Lower lobe of right lung (tissue), 2 donors: Measurements from ENCODE around the gene NANOGP8. TPM values are rescaled to one million over a fixed set of nuclear protein-coding genes. Genes with fewer than 3 reads are reported as not detected.
"Not testable (repeated sequence)": the region's sequence is repeated elsewhere in the genome, so short reads cannot be mapped to it uniquely, and the experiment has no call there.

ENCODE experiments used
- ATAC-seq, 2 donors: fragments of 200-7000 bp; cut with Tn5 transposase; one replicate each; pipeline ENCODE4 v1.9.1; 2020 to 2022; ENCODE audit warnings: mild to moderate bottlenecking in 2 of 2, moderate library complexity in 2 of 2
- DNase-seq: peaks from one replicate; pipeline ENCODE4 v3.0.0-alpha.2; 2020
- H3K27ac ChIP-seq: fragments of 200-600 bp; one replicate; pipeline ENCODE4 v1.8.0; 2022
- H3K27me3 ChIP-seq: fragments of 200-600 bp; one replicate; pipeline ENCODE4 v1.8.0; 2022; ENCODE audit warnings: low read depth
- H3K36me3 ChIP-seq: fragments of 200-600 bp; one replicate; pipeline ENCODE4 v1.8.0; 2022; ENCODE audit warnings: mild to moderate bottlenecking
- H3K4me1 ChIP-seq: fragments of 200-600 bp; one replicate; pipeline ENCODE4 v1.8.0; 2022
- H3K4me3 ChIP-seq: fragments of 200-600 bp; one replicate; pipeline ENCODE4 v1.8.0; 2022; ENCODE audit warnings: mild to moderate bottlenecking
- H3K9me3 ChIP-seq: fragments of 200-600 bp; one replicate; pipeline ENCODE4 v1.8.0; 2022
- CTCF ChIP-seq: fragments of 200-600 bp; IDR thresholded peaks from one replicate; pipeline ENCODE4 v1.8.0; 2022; ENCODE audit warnings: antibody characterized with exemption, mild to moderate bottlenecking
- intact Hi-C: fragments of 100-400 bp; cut with DNase I; formaldehyde crosslinking; loops from one replicate; pipeline ENCODE4 v1.11.0; 2022
- total RNA-seq: library from RNA; stranded (reverse); fragmentation: NEBNext Ultra II Directional; extraction: Animal tissue kit (Norgen Biotek cat#: 25700); gene quantifications from one replicate; pipeline ENCODE4 v1.2.1, GENCODE V29; 2021
- donor health status: DM: no; HTN: yes; CAD: no; lungs with severe emphysema.

The NANOGP8 gene
- total RNA-seq, 1 donor from 2014 or later: 0.59 TPM

- H3K4me1 ChIP-seq: no peaks in the 10 kb centered on the region
- intact Hi-C loops: no loop called here
- H3K9me3 ChIP-seq: no peaks in the 10 kb centered on the region
- DNase-seq (no peak), ATAC-seq (no peak)
- H3K27ac ChIP-seq: no peak overlapping the region
- H3K36me3 ChIP-seq: no peaks in the 10 kb centered on the region
- H3K4me3 ChIP-seq: no peak overlapping the region
- no peak for TF ChIP-seq CTCF
- no peaks in the 10 kb centered on the region for H3K27me3 ChIP-seq
Measured at GRCh38 chr15:35088329-35088728, 3.2 kb upstream of the NANOGP8 start.

- Histone ChIP-seq H3K27ac (no peak overlapping the region), H3K36me3 (no peaks in the 10 kb centered on the region), H3K4me1 (no peaks in the 10 kb centered on the region), H3K27me3 (no peaks in the 10 kb centered on the region), H3K4me3 (no peak overlapping the region), H3K9me3 (no peaks in the 10 kb centered on the region)
- no peak for ATAC-seq
- no peak for DNase-seq
- TF ChIP-seq CTCF: no peak
- intact Hi-C loops: no loop called here
Measured at GRCh38 chr15:35087759-35088158, 2.7 kb upstream of the NANOGP8 start.

GRCh38 chr15:35082371-35083348 lies 2.4 kb downstream of the NANOGP8 start:
- H3K27ac ChIP-seq, H3K4me1 ChIP-seq, DNase-seq, H3K27me3 ChIP-seq, intact Hi-C loops, H3K4me3 ChIP-seq, H3K9me3 ChIP-seq, H3K36me3 ChIP-seq, ATAC-seq: not testable (repeated sequence)

GRCh38 chr15:35081626-35082365 lies 3.3 kb downstream of the NANOGP8 start:
- ATAC-seq, DNase-seq, H3K9me3 ChIP-seq, H3K27ac ChIP-seq, H3K4me1 ChIP-seq, H3K36me3 ChIP-seq, H3K27me3 ChIP-seq, H3K4me3 ChIP-seq, intact Hi-C loops: not testable (repeated sequence)

- no peak for ATAC-seq
- Histone ChIP-seq H3K27ac (no peak overlapping the region), H3K4me1 (no peaks in the 10 kb centered on the region), H3K9me3 (no peaks in the 10 kb centered on the region), H3K4me3 (no peak overlapping the region), H3K36me3 (no peaks in the 10 kb centered on the region), H3K27me3 (no peaks in the 10 kb centered on the region)
- no peak for TF ChIP-seq CTCF
- DNase-seq: no peak
- intact Hi-C loops: no loop called here
Measured at GRCh38 chr15:35080226-35080625, 4.9 kb downstream of the NANOGP8 start.

- Histone ChIP-seq H3K9me3 (no peaks in the 10 kb centered on the region), H3K36me3 (no peaks in the 10 kb centered on the region), H3K4me3 (no peak overlapping the region), H3K4me1 (no peaks in the 10 kb centered on the region), H3K27me3 (no peaks in the 10 kb centered on the region), H3K27ac (no peak overlapping the region)
- TF ChIP-seq CTCF: peak; percentile 80
- DNase-seq: no peak
- peak; percentile 67 to 72 for ATAC-seq
- intact Hi-C loops: no loop called here
Measured at GRCh38 chr15:35078221-35078915, 6.7 kb downstream of the NANOGP8 start.
